SK-N-SH treated with all-trans-retinoic acid at 6 μM for 48 hours (cell line): Measurements from ENCODE around the gene GALNTL6.

ENCODE experiments used
- ATAC-seq: fragments of 200-7000 bp; cut with Tn5 transposase; 3 replicates; pipeline ENCODE4 v1.9.1; 2020; ENCODE audit warnings: mild to moderate bottlenecking, moderate library complexity
- ARNTL ChIP-seq: fragments of 450-650 bp; formaldehyde crosslinking; IDR thresholded peaks from 2 replicates; pipeline ENCODE4 v1.5.0; 2020; ENCODE audit warnings: low read depth, mild to moderate bottlenecking, moderate library complexity, borderline replicate concordance
- BACH2 ChIP-seq: fragments of 250-450 bp; sonication (Bioruptor Pico); IDR thresholded peaks from 2 replicates; pipeline ENCODE4 v1.9.0; 2021; ENCODE audit warnings: mild to moderate bottlenecking, borderline replicate concordance
- CREB5 ChIP-seq: fragments of 250-450 bp; sonication (Bioruptor Pico); IDR thresholded peaks from 2 replicates; pipeline ENCODE4 v1.5.1; 2020; ENCODE audit warnings: low read depth, mild to moderate bottlenecking, moderate library complexity
- CSDC2 ChIP-seq: fragments of 250-450 bp; sonication (Bioruptor Pico); IDR thresholded peaks from 2 replicates; pipeline ENCODE4 v1.5.0; 2020; ENCODE audit warnings: mild to moderate bottlenecking, moderate library complexity
- CSRNP3 ChIP-seq: fragments of 250-450 bp; sonication (Bioruptor Pico); IDR thresholded peaks from 2 replicates; pipeline ENCODE4 v1.5.1; 2021; ENCODE audit warnings: mild to moderate bottlenecking, moderate library complexity
- ESRRG ChIP-seq: fragments of 250-450 bp; sonication (Bioruptor Pico); IDR thresholded peaks from 2 replicates; pipeline ENCODE4 v1.6.1; 2021; ENCODE audit warnings: mild to moderate bottlenecking
- GLIS3 ChIP-seq: fragments of 250-450 bp; sonication (Bioruptor Pico); IDR thresholded peaks from 2 replicates; pipeline ENCODE4 v1.5.0; 2020; ENCODE audit warnings: mild to moderate bottlenecking, moderate library complexity
- ISL1 ChIP-seq: fragments of 250-450 bp; sonication (Bioruptor Pico); IDR thresholded peaks from 2 replicates; pipeline ENCODE4 v2.1.2; 2022; ENCODE audit warnings: mild to moderate bottlenecking, moderate library complexity
- OSR1 ChIP-seq: fragments of 250-450 bp; sonication (Bioruptor Pico); IDR thresholded peaks from 2 replicates; pipeline ENCODE4 v1.8.0; 2022; ENCODE audit warnings: moderate library complexity, mild to moderate bottlenecking, inconsistent platforms
- PATZ1 ChIP-seq: fragments of 250-450 bp; sonication (Bioruptor Pico); IDR thresholded peaks from 2 replicates; pipeline ENCODE4 v1.8.0; 2020; ENCODE audit warnings: mild to moderate bottlenecking, moderate library complexity, borderline replicate concordance
- PPARA ChIP-seq: fragments of 250-450 bp; sonication (Bioruptor Pico); IDR thresholded peaks from 2 replicates; pipeline ENCODE4 v1.5.0; 2020; ENCODE audit warnings: mild to moderate bottlenecking, borderline replicate concordance
- RARB ChIP-seq: fragments of 250-450 bp; sonication (Bioruptor Pico); IDR thresholded peaks from 2 replicates; pipeline ENCODE4 v1.8.0; 2021; ENCODE audit warnings: mild to moderate bottlenecking, moderate library complexity
- SNAI2 ChIP-seq: fragments of 250-450 bp; sonication (Bioruptor Pico); IDR thresholded peaks from 2 replicates; pipeline ENCODE4 v1.5.0; 2020; ENCODE audit warnings: mild to moderate bottlenecking, moderate library complexity
- TOX ChIP-seq: fragments of 250-450 bp; sonication (Bioruptor Pico); IDR thresholded peaks from 2 replicates; pipeline ENCODE4 v1.8.0; 2021; ENCODE audit warnings: mild to moderate bottlenecking, moderate library complexity, borderline replicate concordance
- ZC3H10 ChIP-seq: fragments of 250-450 bp; sonication (Bioruptor Pico); IDR thresholded peaks from 2 replicates; pipeline ENCODE4 v1.5.1; 2021; ENCODE audit warnings: mild to moderate bottlenecking, moderate library complexity
- ZFP3 ChIP-seq: fragments of 250-450 bp; sonication (Bioruptor Pico); IDR thresholded peaks from 2 replicates; pipeline ENCODE4 v1.5.0; 2020; ENCODE audit warnings: mild to moderate bottlenecking, moderate library complexity
- ZFP30 ChIP-seq: fragments of 450-650 bp; formaldehyde crosslinking; IDR thresholded peaks from 2 replicates; pipeline ENCODE4 v1.5.0; 2022; ENCODE audit warnings: mild to moderate bottlenecking, moderate library complexity
- ZNF565 ChIP-seq: fragments of 450-650 bp; formaldehyde crosslinking; conservative IDR thresholded peaks from 2 replicates; pipeline ENCODE4 v1.5.0; 2020; ENCODE audit warnings: low read depth, mild to moderate bottlenecking, moderate library complexity
- ZNF70 ChIP-seq: fragments of 450-650 bp; formaldehyde crosslinking; IDR thresholded peaks from 2 replicates; pipeline ENCODE4 v1.5.0; 2020; ENCODE audit warnings: mild to moderate bottlenecking, moderate library complexity
- ZNF8 ChIP-seq: fragments of 450-650 bp; formaldehyde crosslinking; IDR thresholded peaks from 2 replicates; pipeline ENCODE4 v1.5.0; 2020; ENCODE audit warnings: mild to moderate bottlenecking, moderate library complexity
- TF ChIP-seq, protein P1 (sequence below): fragments of 250-450 bp; sonication (Bioruptor Pico); IDR thresholded peaks from 2 replicates; pipeline ENCODE4 v1.8.0; 2021; ENCODE audit warnings: low read depth, mild to moderate bottlenecking, moderate library complexity, borderline replicate concordance

Gene GALNTL6

DNA sequence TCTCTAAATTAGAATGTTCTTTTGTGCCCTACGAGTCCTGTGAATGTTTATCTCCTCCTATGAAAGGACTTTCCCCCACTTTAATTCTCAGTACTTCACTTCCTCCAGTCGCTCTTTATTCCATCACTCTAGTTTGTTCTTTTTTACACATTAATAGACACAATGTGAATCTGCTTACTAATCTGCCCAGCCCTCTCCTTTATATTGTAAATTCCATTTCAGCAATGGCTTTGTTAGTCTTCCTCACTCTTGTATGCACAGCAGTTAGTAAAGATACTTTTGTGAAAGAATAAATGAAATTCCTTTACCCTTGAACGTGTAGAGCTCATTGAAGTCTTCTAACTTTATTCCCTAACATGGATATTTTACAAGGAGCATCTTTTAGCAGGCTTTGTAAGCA lies 255.3 kb downstream of the GALNTL6 start:
- no peak for ATAC-seq
- no peak for TF ChIP-seq CSDC2 (CRISPR knock-in tag)
- TF ChIP-seq ZC3H10 (CRISPR knock-in tag) = no peak
- no peak for TF ChIP-seq ZNF8
- TF ChIP-seq PATZ1 = no peak
- TF ChIP-seq RARB (CRISPR knock-in tag) = no peak
- TF ChIP-seq ZNF565 (CRISPR knock-in tag) = no peak
- no peak for TF ChIP-seq ZFP3
- TF ChIP-seq OSR1 (CRISPR knock-in tag) = no peak
- TF ChIP-seq CREB5 (CRISPR knock-in tag) = no peak
- TF ChIP-seq ESRRG = no peak
- no peak for TF ChIP-seq TOX (CRISPR knock-in tag)
- TF ChIP-seq GLIS3 = no peak
- TF ChIP-seq, all 23 proteins: peak for 0

GRCh38 chr4:172073590-172073989 lies 260.4 kb downstream of the GALNTL6 start:
- TF ChIP-seq PPARA (CRISPR knock-in tag) (no peak), ZFP30 (CRISPR knock-in tag) (no peak), ZNF565 (CRISPR knock-in tag) (no peak), CSRNP3 (no peak), ZNF70 (CRISPR knock-in tag) (no peak), CSDC2 (CRISPR knock-in tag) (no peak), ARNTL (no peak), TOX (CRISPR knock-in tag) (no peak), ZFP3 (no peak), RARB (CRISPR knock-in tag) (no peak)
- no peak for ATAC-seq

DNA sequence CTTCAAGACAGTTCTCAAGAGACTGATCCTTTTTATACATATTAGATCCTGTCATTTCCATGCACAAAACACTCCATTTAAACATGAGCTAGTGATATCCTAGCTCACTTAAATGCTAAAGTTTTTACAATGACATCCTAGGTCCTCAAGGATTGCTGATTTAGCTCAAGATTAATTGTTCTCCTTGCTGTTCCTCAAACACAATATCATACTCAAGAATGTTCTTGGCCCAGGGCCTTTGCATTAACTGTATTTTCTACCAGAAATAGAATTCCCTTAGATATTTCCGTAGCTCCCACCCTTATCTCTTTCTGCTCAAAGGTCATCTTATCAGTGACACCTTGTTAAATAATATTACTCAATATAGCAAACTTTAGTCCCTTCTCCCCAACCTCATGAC lies 270.1 kb downstream of the GALNTL6 start:
- TF ChIP-seq BACH2 (CRISPR knock-in tag) = no peak
- no peak for TF ChIP-seq ISL1
- no peak for TF ChIP-seq ZNF8
- no peak for TF ChIP-seq ZFP30 (CRISPR knock-in tag)
- TF ChIP-seq GLIS3 = no peak
- no peak for TF ChIP-seq PPARA (CRISPR knock-in tag)
- TF ChIP-seq ZFP3 = no peak
- no peak for TF ChIP-seq ESRRG
- TF ChIP-seq CREB5 (CRISPR knock-in tag) = no peak
- TF ChIP-seq CSDC2 (CRISPR knock-in tag) = no peak
- TF ChIP-seq, protein P1, sequence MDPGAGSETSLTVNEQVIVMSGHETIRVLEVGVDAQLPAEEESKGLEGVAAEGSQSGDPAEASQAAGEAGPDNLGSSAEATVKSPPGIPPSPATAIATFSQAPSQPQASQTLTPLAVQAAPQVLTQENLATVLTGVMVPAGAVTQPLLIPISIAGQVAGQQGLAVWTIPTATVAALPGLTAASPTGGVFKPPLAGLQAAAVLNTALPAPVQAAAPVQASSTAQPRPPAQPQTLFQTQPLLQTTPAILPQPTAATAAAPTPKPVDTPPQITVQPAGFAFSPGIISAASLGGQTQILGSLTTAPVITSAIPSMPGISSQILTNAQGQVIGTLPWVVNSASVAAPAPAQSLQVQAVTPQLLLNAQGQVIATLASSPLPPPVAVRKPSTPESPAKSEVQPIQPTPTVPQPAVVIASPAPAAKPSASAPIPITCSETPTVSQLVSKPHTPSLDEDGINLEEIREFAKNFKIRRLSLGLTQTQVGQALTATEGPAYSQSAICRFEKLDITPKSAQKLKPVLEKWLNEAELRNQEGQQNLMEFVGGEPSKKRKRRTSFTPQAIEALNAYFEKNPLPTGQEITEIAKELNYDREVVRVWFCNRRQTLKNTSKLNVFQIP (CRISPR knock-in tag) = no peak
- TF ChIP-seq ARNTL = no peak
- TF ChIP-seq PATZ1 = no peak
- no peak for TF ChIP-seq SNAI2 (CRISPR knock-in tag)
- ATAC-seq = no peak
